ENCODE data around the gene CTSC.
"Not testable (repeated sequence)": the region's sequence is repeated elsewhere in the genome, so short reads cannot be mapped to it uniquely, and the experiment has no call there.

Gene CTSC

GRCh38 chr11:88353386-88353785, 15.8 kb upstream of the CTSC start:
- DNase-seq = no peak

DNA sequence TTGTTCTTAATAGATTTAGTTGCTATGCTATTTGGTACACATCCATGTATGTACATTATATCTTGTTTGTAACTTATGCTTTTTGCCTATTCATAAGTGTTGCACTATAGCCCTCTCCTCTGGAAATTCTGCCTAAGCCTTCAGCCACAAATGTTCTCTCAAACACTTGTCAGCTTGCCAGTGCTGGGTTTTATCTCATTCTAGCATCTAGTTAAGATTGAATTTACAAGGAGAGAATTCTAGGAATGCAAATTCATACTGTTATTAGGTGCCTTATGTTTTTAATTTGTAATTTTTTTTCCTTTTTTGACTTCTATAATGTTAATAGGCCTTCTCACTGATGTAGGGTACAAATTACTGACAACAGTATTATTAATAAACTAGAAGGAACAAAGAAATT, 14.6 kb upstream of the CTSC start:
- no peak for DNase-seq

GRCh38 chr11:88348870-88349269, 11.3 kb upstream of the CTSC start:
- no peak for DNase-seq

DNA sequence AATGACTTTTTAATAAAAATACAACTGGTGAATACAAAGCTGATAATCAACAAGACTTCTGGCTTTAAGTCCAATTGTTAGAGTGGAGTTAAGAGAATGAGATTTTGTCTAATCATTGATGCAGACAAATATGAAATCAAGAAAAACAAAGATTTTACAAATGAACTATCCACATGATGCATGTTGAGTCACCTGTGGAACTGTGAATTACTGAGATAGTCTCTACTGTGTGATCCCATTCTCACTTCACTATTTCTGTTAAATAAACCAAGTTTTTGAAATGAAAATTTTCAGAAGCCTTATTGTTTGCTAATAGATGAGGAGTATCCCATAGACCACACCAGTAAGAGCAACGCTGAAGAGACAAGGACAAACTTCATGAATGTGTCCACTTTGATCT, 8.4 kb upstream of the CTSC start:
- no peak for DNase-seq

DNA sequence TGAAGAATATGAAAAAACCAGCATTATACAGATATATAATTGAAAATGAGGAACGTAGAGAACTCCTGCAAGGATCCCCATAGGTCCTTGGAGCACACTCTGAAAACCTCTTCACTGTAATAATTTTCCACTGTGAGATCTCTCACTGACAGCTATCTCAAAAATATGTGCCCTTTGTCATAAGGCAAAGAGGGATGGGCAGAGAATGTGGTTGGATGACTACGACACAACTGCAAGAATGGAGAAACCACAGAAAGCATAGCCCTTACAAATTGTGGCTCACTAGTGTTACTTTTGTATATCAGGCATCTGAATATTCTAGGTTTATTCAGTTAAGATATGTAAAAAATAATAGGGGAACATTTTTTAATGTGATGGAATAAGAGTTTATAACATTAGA, 7.9 kb upstream of the CTSC start:
- no peak for DNase-seq

DNA sequence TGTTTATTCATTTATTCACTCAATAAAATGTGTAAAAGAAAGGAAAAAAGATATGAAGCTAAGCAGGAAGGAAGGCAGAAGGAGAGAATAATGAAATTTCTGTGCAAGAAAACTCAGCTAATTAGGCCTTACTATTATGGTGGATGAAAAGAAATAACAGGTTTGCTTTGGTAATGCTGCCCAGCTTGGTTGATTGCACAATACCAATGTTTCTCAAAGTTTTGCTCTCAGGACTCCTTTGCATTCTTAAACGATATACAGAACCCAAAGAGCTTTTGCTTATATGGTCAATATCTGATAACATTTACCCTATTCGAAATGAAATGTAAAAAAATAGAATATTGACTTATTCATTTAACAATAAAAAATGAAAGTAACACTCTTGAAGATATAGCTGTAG, 7.3 kb upstream of the CTSC start:
- no peak for DNase-seq

GRCh38 chr11:88341522-88342251, 4.2 kb upstream of the CTSC start:
- no peak for DNase-seq

DNA sequence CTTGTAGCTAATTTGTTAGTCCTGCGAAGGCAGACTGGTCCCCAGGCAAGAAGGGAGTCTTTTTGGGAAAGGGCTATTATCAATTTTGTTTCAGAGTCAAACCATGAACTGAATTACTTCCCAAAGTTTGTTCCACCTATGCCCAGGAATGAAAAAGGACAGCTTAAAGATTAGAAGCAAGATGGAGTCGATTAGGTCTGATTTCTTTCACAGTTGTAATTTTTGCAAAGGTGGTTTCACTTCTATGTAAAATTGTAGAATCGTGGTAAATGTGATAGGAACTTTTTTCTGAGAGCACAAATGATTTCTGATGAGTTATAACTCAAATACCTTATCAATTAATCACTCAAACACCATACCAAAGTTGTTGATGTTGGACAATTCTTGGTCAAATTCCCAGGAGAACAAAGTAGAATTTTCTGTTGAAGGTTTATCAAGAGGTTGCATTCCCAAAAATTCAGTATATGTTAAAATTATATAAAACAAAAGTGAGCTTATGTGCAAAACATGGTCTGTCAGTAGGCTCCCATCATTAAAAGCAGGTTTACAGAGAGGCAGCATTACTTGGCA, 2.9 kb upstream of the CTSC start:
- DNase-seq = no peak

DNA sequence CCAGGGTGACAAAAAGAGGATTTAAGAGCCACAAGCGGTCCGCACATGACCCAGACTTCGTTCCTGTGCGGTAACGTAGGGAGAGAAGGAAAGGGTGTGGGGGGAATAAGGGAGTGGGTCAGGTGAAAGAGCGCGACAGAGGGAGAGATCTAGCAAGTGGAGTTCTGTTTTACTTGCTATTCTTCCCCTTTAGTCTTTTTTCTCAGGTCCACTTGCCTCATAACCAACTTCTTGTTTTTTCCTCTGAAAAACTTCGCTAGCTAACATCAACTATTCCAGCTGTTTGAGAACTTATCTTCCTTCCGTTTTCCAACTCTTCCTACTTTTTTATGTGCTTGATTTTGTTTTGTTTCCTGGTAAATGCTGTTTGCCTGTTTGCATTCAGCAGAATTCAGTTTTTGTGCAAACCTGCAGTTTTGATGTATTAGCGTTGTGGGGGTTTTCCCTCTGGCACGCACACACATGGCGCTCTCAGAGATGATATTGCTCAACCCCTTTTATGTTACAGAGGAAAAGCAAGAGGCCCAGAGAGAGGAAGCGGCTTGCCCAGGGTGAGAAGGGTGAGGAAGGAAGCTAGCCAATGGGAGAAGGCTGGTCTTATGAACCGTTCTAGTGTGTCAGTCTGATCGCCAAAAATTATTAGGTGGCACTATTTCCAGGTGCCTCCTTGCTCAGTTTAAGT, 592 bp upstream of the CTSC start:
- DNase-seq = peak in 15 of 51 donors; percentile 1 to 37 (median 8)

DNA sequence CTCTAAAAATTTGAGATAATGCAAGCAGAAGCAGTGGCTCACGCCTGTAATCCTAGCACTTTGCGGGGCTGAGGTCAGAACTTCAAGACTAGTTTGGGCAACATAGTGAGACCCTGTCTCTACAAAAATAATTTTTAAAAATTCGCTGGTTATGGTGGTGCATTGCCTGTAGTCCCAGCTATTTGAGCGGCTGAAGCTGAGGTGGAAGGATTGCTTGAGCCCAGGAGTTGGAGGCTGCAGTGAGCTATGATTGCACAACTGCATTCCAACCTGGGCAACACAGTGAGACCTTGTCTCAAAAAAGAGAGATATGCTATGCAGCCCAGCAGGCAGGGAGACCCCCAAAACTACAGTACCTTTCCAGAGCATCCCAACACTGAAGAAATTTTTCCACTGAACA, 2.3 kb downstream of the CTSC start:
- no peak for DNase-seq

- no peak for DNase-seq
These were observed 3.7 kb downstream of the CTSC start for GRCh38 chr11:88333862-88334261.

DNA sequence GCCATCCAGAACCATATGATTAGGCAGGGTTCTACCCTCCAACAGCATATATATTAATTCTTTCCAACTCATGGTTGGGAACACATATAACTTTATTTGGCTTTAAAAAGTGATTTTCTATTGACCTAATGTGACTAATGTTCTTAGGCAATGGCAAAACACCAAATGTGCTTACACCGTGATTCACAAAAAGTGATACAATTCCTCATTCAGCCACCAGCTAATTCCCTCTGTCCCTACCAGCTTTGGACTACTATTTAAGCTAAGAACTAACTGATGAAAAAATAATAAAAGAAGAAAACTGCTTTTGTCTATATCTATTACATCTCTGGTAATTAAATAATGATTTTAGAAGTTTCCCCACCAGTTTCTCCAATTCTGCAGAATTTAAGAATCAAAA, 4.7 kb downstream of the CTSC start:
- no peak for DNase-seq

DNA sequence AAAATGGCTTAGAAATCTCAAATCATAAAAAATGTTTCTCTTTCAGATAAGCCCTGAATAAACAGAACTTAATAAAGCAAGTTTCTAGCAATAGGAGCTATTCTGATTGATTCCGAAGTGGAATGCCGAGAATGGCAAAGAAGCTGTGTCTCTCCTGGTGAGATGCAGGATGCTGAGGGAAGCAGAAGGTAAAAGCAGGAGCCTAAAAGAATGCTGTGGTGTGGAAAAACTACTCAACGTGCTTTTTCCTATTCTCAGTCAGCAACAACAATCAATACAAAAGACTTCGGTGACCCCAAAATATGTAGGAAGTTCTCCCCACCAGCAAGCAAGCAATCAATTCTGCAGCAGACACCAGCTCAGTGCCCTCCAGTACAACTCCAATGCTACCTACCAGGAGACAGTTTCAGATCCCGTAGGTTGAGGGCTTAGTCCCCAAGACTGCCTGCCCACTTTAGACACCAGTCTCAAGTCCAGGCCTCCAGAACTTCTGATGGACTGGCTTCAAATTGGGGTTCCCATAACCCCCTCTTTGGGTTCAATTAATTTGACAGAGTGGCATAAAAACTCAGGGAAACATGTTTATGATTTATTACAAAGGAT, 6.6 kb downstream of the CTSC start:
- DNase-seq = no peak

- no peak for DNase-seq
These were observed 7.8 kb downstream of the CTSC start for GRCh38 chr11:88329563-88330250.

- DNase-seq = no peak
These were observed 9.9 kb downstream of the CTSC start for GRCh38 chr11:88327462-88328143.

DNA sequence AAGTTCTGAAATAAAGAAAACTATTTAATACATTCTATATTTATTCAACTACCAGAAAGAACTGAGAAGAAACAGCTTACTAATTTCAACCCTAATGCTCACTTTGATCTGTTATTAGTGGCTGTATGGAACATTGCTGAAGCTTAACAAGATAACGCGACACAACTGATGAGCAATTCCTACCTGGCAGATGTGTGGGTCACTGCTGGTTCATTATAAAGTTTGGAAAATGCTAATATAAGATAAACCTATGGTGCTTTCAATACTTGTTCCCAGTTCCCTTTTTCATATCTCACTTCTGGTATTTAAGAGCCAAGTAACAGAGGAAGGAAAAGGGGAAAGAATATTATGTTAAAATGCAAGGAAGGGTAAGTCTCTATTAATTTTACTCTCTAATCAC, 10.5 kb downstream of the CTSC start:
- no peak for DNase-seq

- DNase-seq = no peak
These were observed 11.4 kb downstream of the CTSC start for GRCh38 chr11:88326099-88326498.

DNA sequence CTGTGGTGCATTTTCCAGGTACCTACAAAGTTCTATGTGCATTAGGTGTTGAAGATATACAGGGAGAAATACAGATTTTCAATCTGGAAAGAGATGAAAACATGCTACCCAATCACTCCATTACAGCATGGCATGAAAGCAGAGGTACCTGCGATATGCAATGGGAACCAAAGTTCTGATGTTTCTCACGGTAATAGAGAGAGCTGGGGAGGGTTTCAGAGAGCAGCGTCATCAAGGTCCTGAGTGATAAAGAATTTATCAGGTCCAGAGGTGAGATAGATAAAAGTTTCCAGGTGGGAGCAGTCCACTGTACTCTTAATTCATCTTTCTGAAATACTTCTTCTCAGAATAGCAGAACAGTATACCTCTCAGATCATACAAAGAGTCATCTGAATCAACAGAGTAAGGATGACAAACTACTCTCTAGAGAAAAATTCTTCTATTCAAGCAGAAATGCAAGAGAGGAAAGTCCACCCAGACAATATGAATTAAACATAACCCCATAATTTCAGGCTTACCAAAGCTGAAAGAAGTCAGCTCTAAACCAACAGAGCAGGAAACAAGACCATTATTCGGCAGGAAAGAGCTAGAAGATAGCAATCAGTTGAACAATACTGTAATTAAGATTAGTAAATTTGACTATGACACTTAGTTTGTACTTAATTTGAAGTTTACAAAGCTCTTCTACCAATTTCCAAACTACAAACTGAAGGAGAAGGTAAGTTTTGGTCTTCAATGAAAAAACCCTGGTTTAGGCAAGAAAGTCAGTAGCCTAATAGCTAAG, 12.8 kb downstream of the CTSC start:
- no peak for DNase-seq

- DNase-seq = not testable (repeated sequence)
These were observed 14.7 kb downstream of the CTSC start for GRCh38 chr11:88322881-88323280.

- not testable (repeated sequence) for DNase-seq
These were observed 16.1 kb downstream of the CTSC start for GRCh38 chr11:88321412-88321811.

DNA sequence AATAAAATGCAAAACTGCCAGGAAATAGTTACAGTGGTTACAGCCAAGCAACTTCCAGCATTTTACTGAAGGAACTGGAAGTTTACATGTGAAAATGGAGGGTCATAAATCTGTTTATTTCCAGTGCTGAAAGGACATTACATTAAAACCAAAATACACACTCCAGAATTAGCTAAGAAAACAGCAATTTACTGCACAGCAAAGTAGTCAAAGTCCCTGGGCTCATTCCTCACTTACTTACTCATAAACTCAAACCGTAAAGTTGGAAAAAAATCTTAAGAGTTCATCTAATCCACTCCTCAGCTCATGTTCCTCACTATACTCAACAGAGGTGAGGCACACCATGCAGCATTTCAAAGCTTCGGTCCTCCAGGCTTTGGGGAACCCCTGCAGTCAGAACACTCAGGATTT, 17.4 kb downstream of the CTSC start:
- DNase-seq = no peak

Data from hypothalamus (tissue), 51 donors.